NCI-H446 treated with DMSO at 0.1 percent for 48 hours (cell line): ENCODE measurements around the gene ATXN7L1.
"Not testable (repeated sequence)": the region's sequence is repeated elsewhere in the genome, so short reads cannot be mapped to it uniquely, and the experiment has no call there.

Experiments
- DNase-seq: peaks from one replicate; lab custom pipeline; 2025; lab: John Stamatoyannopoulos, UW

Gene ATXN7L1

GRCh38 chr7:105890290-105890997 lies 14.0 kb upstream of the ATXN7L1 start:
- DNase-seq: no peak

GRCh38 chr7:105887569-105888189 lies 11.3 kb upstream of the ATXN7L1 start:
- no peak for DNase-seq

- DNase-seq: peak; percentile 49
Observed at GRCh38 chr7:105886776-105887175, 10.4 kb upstream of the ATXN7L1 start.

- peak; percentile 53 for DNase-seq
Observed at GRCh38 chr7:105885387-105886111, 9.2 kb upstream of the ATXN7L1 start.

- not testable (repeated sequence) for DNase-seq
Observed at GRCh38 chr7:105883179-105883578, 6.8 kb upstream of the ATXN7L1 start.

GRCh38 chr7:105881439-105881838 lies 5.0 kb upstream of the ATXN7L1 start:
- DNase-seq: no peak

- no peak for DNase-seq
Observed at GRCh38 chr7:105880571-105881330, 4.4 kb upstream of the ATXN7L1 start.

- no peak for DNase-seq
Observed at GRCh38 chr7:105879782-105880181, 3.4 kb upstream of the ATXN7L1 start.

- DNase-seq: no peak
Observed at GRCh38 chr7:105878746-105879605, 2.6 kb upstream of the ATXN7L1 start.

GRCh38 chr7:105877736-105878135 lies 1.3 kb upstream of the ATXN7L1 start:
- no peak for DNase-seq

- no peak for DNase-seq
Observed at GRCh38 chr7:105876964-105877601, 684 bp upstream of the ATXN7L1 start.

- no peak for DNase-seq
Observed at GRCh38 chr7:105875505-105875904, 894 bp downstream of the ATXN7L1 start.

- DNase-seq: no peak
Observed at GRCh38 chr7:105874055-105874454, 2.3 kb downstream of the ATXN7L1 start.

GRCh38 chr7:105872491-105872890 lies 3.9 kb downstream of the ATXN7L1 start:
- DNase-seq: no peak

- no peak for DNase-seq
Observed at GRCh38 chr7:105871142-105871541, 5.3 kb downstream of the ATXN7L1 start.

- DNase-seq: no peak
Observed at GRCh38 chr7:105866102-105866801, 10.1 kb downstream of the ATXN7L1 start.

GRCh38 chr7:105863876-105864275 lies 12.5 kb downstream of the ATXN7L1 start:
- no peak for DNase-seq

GRCh38 chr7:105862770-105863169 lies 13.6 kb downstream of the ATXN7L1 start:
- no peak for DNase-seq

- no peak for DNase-seq
Observed at GRCh38 chr7:105862276-105862675, 14.1 kb downstream of the ATXN7L1 start.

GRCh38 chr7:105861224-105861623 lies 15.2 kb downstream of the ATXN7L1 start:
- no peak for DNase-seq
